Nephron progenitor cell (in vitro differentiated cells): Measurements from ENCODE around the gene RFXANK.
A peak's percentile ranks its signal among the peaks of the same experiment; 100 is the strongest.

Source experiments
- DNase-seq: peaks from one replicate; pipeline ENCODE4 v3.0.0; 2021
- H3K27ac Mint-ChIP-seq: 2 replicates; pipeline ENCODE4 v1.8.0; 2021; ENCODE audit warnings: mild to moderate bottlenecking, moderate library complexity, mixed read lengths
- H3K27me3 Mint-ChIP-seq: 2 replicates; pipeline ENCODE4 v1.8.0; 2021; ENCODE audit warnings: mild to moderate bottlenecking, low read depth, mixed read lengths; ENCODE audit not compliant: poor library complexity
- H3K36me3 Mint-ChIP-seq: 2 replicates; pipeline ENCODE4 v1.8.0; 2021; ENCODE audit warnings: low read depth, mixed read lengths
- H3K4me1 Mint-ChIP-seq: 2 replicates; pipeline ENCODE4 v1.8.0; 2021; ENCODE audit warnings: mixed read lengths
- H3K4me3 Mint-ChIP-seq: 2 replicates; pipeline ENCODE4 v1.8.0; 2021; ENCODE audit warnings: mild to moderate bottlenecking, moderate library complexity, mixed read lengths
- H3K9me3 Mint-ChIP-seq: 2 replicates; pipeline ENCODE4 v1.8.0; 2021; ENCODE audit warnings: mild to moderate bottlenecking, moderate library complexity, mixed read lengths
- TF ChIP-seq, protein P1 (sequence below): fragments of 200-600 bp; sonication (generic); IDR thresholded peaks from 2 replicates; pipeline ENCODE4 v1.5.0; 2021; ENCODE audit warnings: antibody characterized with exemption

RFXANK gene

DNA sequence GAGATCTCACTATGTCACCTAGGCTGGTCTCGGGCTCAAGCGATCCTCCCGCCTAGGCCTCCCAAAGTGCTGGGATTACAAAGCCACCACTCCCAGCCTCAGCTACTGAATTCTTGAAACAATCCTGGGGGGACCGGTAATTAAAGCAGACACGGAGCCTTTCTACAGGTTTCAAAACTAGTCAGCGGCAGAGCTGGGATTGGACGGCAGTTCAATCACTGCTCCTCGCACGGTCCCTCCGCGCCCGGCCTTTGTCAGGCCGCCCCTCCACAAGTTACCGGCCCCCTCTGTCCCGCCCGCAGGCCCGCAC lies 335 bp upstream of the RFXANK start:
- Mint-ChIP-seq H3K27me3 (no peaks in the 10 kb centered on the region), H3K27ac (peak overlapping the region; percentile 99), H3K9me3 (no peaks in the 10 kb centered on the region), H3K4me3 (peak overlapping the region; percentile 98), H3K36me3 (peaks cover 14% of the 10 kb centered on the region), H3K4me1 (peaks cover 42% of the 10 kb centered on the region)
- TF ChIP-seq, protein P1, sequence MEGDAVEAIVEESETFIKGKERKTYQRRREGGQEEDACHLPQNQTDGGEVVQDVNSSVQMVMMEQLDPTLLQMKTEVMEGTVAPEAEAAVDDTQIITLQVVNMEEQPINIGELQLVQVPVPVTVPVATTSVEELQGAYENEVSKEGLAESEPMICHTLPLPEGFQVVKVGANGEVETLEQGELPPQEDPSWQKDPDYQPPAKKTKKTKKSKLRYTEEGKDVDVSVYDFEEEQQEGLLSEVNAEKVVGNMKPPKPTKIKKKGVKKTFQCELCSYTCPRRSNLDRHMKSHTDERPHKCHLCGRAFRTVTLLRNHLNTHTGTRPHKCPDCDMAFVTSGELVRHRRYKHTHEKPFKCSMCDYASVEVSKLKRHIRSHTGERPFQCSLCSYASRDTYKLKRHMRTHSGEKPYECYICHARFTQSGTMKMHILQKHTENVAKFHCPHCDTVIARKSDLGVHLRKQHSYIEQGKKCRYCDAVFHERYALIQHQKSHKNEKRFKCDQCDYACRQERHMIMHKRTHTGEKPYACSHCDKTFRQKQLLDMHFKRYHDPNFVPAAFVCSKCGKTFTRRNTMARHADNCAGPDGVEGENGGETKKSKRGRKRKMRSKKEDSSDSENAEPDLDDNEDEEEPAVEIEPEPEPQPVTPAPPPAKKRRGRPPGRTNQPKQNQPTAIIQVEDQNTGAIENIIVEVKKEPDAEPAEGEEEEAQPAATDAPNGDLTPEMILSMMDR = no peak
- no peak for DNase-seq

DNA sequence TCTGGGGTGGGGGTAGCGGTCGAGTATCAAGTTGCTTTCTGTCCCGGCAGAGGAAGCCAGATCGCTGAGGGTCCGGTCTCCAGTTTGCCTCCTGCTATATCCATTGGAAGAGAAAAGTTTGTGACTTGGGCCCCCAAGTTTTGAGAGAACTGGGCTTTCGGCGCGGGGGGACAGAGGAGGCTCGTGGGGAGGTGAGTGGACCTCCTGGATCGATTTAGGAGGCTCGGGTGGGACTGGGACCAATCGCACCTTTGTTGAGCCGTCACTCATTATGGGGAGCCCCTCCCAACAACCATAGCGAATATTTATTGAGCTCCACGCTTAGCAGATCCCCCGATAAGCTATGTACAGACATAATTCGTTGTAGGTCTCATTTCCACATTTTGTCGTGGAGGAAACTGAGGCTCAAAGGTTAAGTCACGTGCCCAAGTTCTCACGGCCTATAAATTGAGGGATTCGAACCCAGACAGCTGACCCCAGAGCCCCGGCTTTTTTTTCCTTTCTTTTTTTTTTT lies 909 bp downstream of the RFXANK start:
- no peaks in the 10 kb centered on the region for H3K27me3 Mint-ChIP-seq
- no peak for DNase-seq
- peaks cover 15% of the 10 kb centered on the region for H3K36me3 Mint-ChIP-seq
- no peaks in the 10 kb centered on the region for H3K9me3 Mint-ChIP-seq
- peak overlapping the region; percentile 69 for H3K27ac Mint-ChIP-seq
- peaks cover 42% of the 10 kb centered on the region for H3K4me1 Mint-ChIP-seq
- H3K4me3 Mint-ChIP-seq = peak overlapping the region; percentile 98
- TF ChIP-seq, protein P1 = no peak

DNA sequence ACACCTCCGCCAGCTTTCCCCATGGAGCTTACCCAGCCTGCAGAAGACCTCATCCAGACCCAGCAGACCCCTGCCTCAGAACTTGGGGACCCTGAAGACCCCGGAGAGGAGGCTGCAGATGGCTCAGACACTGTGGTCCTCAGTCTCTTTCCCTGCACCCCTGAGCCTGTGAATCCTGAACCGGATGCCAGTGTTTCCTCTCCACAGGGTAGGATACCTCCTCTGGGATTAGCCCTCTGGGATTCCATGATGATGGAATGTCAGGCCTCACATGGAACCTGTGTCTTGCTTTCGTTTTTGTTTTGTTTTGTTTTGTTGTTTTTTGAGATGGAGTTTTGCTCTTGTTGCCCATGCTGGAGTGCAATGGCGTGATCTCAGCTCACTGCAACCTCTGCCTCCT lies 1.9 kb downstream of the RFXANK start:
- H3K36me3 Mint-ChIP-seq = peaks cover 24% of the 10 kb centered on the region
- H3K27me3 Mint-ChIP-seq = no peaks in the 10 kb centered on the region
- peaks cover 42% of the 10 kb centered on the region for H3K4me1 Mint-ChIP-seq
- DNase-seq = no peak
- H3K9me3 Mint-ChIP-seq = no peaks in the 10 kb centered on the region
- TF ChIP-seq, protein P1 = no peak
- H3K27ac Mint-ChIP-seq = peak overlapping the region; percentile 16
- peak overlapping the region; percentile 98 for H3K4me3 Mint-ChIP-seq

DNA sequence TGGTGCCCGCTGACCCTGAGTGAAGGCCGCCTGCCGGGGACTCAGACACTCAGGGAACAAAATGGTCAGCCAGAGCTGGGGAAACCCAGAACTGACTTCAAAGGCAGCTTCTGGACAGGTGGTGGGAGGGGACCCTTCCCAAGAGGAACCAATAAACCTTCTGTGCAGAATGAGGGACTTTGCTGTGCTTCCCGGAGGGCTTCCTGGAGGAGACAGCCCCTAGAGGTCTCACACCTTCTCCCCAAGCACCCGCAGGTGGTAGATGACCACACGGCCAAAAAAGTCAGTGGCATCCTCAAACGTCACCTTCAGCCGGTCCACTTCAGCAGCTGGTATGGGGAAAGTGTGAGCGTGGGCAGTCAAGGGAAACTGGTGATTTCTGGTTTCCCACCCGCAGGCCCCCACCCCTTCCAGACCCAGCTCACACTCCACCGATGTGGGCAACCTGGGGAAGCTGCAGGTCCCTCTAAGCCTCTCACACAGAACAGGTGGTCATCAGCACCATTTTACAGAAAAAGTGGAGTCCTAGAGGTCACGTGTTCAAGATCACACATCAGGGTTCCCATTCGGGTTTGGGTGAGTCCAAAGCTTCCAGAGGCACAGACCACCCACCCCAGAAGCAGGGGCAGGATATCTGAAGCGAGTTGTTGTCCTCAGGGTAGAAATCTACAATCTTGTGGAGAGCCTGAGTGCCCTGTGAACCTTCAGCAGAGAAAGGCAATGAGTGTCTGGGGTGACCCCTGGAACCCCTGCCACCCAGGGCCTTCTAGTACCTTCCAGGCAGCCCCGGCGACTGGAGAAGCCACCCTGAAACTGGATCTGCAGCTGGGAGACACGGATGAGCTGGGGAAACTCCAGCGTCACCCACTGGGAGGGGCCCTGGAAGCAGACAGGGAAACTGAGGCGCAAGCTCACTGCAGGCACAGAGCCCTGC lies 9.9 kb downstream of the RFXANK start:
- Mint-ChIP-seq H3K9me3 (peaks cover 3% of the 10 kb centered on the region), H3K27me3 (peaks cover 39% of the 10 kb centered on the region), H3K4me1 (peaks cover 14% of the 10 kb centered on the region), H3K4me3 (peak overlapping the region; percentile 88), H3K27ac (peak overlapping the region; percentile 90), H3K36me3 (peaks cover 34% of the 10 kb centered on the region)
- no peak for DNase-seq
- TF ChIP-seq, protein P1 = no peak

DNA sequence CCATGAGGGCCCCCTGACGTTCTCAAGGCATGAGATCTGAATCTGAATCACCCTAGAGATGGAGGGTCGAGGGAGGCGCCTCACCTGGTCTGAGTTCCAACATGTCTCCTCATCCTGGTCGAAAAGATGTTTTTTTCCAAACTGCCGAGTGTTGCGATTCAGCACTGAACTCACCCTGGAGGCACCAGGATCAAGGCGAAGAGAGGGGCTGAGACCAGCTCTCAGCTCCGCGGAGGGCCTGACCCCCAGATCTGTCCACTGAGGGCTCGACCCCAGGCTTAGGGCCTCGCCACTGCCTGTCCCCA lies 10.6 kb downstream of the RFXANK start:
- TF ChIP-seq, protein P1 = no peak
- Mint-ChIP-seq H3K9me3 (peaks cover 3% of the 10 kb centered on the region), H3K4me3 (peak overlapping the region; percentile 88), H3K36me3 (peaks cover 34% of the 10 kb centered on the region), H3K27me3 (peaks cover 46% of the 10 kb centered on the region), H3K4me1 (peaks cover 14% of the 10 kb centered on the region), H3K27ac (no peak overlapping the region)
- DNase-seq = no peak
